Measurements from ENCODE around the gene UQCC5.

UQCC5 gene

GRCh38 chr3:52544937-52545336 lies 8.5 kb downstream of the UQCC5 start:
- Histone ChIP-seq H3K4me1 (peaks cover 2% of the 10 kb centered on the region), H2AFZ (no peak overlapping the region), H3K4me3 (ENCODE audit: low read depth, low read length) (no peak overlapping the region), H3K27me3 (ENCODE audit: control insufficient read depth, insufficient read depth, low read length) (no peaks in the 10 kb centered on the region), H3K27ac (no peak overlapping the region), H3K36me3 (ENCODE audit: control insufficient read depth, insufficient read depth, low read length) (no peaks in the 10 kb centered on the region), H3K4me2 (ENCODE audit: low read length) (no peak overlapping the region), H3K9ac (no peak overlapping the region), H3K9me3 (ENCODE audit: control insufficient read depth, low read length) (no peaks in the 10 kb centered on the region), H3K79me2 (no peaks in the 10 kb centered on the region)
- no peak for TF ChIP-seq CTCF (IDR thresholded peaks at IDR 0.05)

- H2AFZ ChIP-seq = no peak overlapping the region
These were observed 9.9 kb downstream of the UQCC5 start for GRCh38 chr3:52546111-52546901.

GRCh38 chr3:52547143-52547542 lies 10.7 kb downstream of the UQCC5 start:
- H3K36me3 ChIP-seq (ENCODE audit: control insufficient read depth, insufficient read depth, low read length) = no peaks in the 10 kb centered on the region
- H3K9me3 ChIP-seq (ENCODE audit: control insufficient read depth, low read length) = no peaks in the 10 kb centered on the region
- H3K4me3 ChIP-seq (ENCODE audit: low read depth, low read length) = no peak overlapping the region
- H3K9ac ChIP-seq = no peak overlapping the region
- no peak for TF ChIP-seq CTCF (IDR thresholded peaks at IDR 0.05)
- no peak overlapping the region for H3K27ac ChIP-seq
- no peak overlapping the region for H3K4me2 ChIP-seq (ENCODE audit: low read length)
- H3K79me2 ChIP-seq = no peaks in the 10 kb centered on the region
- H3K27me3 ChIP-seq (ENCODE audit: control insufficient read depth, insufficient read depth, low read length) = no peaks in the 10 kb centered on the region
- no peaks in the 10 kb centered on the region for H3K4me1 ChIP-seq
- no peak overlapping the region for H2AFZ ChIP-seq

More at GRCh38 chr3:52546111-52546901, 9.9 kb downstream of the UQCC5 start:
- no peak overlapping the region for H3K4me3 ChIP-seq (ENCODE audit: low read depth, low read length)
- no peak overlapping the region for H3K9ac ChIP-seq
- no peaks in the 10 kb centered on the region for H3K79me2 ChIP-seq
- no peak overlapping the region for H3K27ac ChIP-seq
- H3K9me3 ChIP-seq (ENCODE audit: control insufficient read depth, low read length) = no peaks in the 10 kb centered on the region
- no peak overlapping the region for H3K4me2 ChIP-seq (ENCODE audit: low read length)
- no peaks in the 10 kb centered on the region for H3K36me3 ChIP-seq (ENCODE audit: control insufficient read depth, insufficient read depth, low read length)
- H3K27me3 ChIP-seq (ENCODE audit: control insufficient read depth, insufficient read depth, low read length) = no peaks in the 10 kb centered on the region
- TF ChIP-seq CTCF (IDR thresholded peaks at IDR 0.05) = no peak
- H3K4me1 ChIP-seq = no peaks in the 10 kb centered on the region

- H2AFZ ChIP-seq = no peak overlapping the region
- H3K9ac ChIP-seq = no peak overlapping the region
- no peak overlapping the region for H3K4me3 ChIP-seq (ENCODE audit: low read depth, low read length)
- H3K4me2 ChIP-seq (ENCODE audit: low read length) = no peak overlapping the region
- H3K4me1 ChIP-seq = peaks cover 2% of the 10 kb centered on the region
- H3K79me2 ChIP-seq = no peaks in the 10 kb centered on the region
- no peak for TF ChIP-seq CTCF (IDR thresholded peaks at IDR 0.05)
- H3K27ac ChIP-seq = no peak overlapping the region
- H3K36me3 ChIP-seq (ENCODE audit: control insufficient read depth, insufficient read depth, low read length) = no peaks in the 10 kb centered on the region
- H3K27me3 ChIP-seq (ENCODE audit: control insufficient read depth, insufficient read depth, low read length) = no peaks in the 10 kb centered on the region
- no peaks in the 10 kb centered on the region for H3K9me3 ChIP-seq (ENCODE audit: control insufficient read depth, low read length)
These were observed 14.7 kb downstream of the UQCC5 start for GRCh38 chr3:52551118-52551517.

- no peak overlapping the region for H3K27ac ChIP-seq
- no peaks in the 10 kb centered on the region for H3K36me3 ChIP-seq (ENCODE audit: control insufficient read depth, insufficient read depth, low read length)
These were observed 15.7 kb downstream of the UQCC5 start for GRCh38 chr3:52552089-52552488.

More at GRCh38 chr3:52552089-52552488, 15.7 kb downstream of the UQCC5 start:
- no peaks in the 10 kb centered on the region for H3K79me2 ChIP-seq
- H3K27me3 ChIP-seq (ENCODE audit: control insufficient read depth, insufficient read depth, low read length) = no peaks in the 10 kb centered on the region
- H3K4me1 ChIP-seq = peaks cover 2% of the 10 kb centered on the region
- no peaks in the 10 kb centered on the region for H3K9me3 ChIP-seq (ENCODE audit: control insufficient read depth, low read length)
- no peak overlapping the region for H3K4me2 ChIP-seq (ENCODE audit: low read length)
- no peak overlapping the region for H3K4me3 ChIP-seq (ENCODE audit: low read depth, low read length)
- H3K9ac ChIP-seq = no peak overlapping the region
- no peak for TF ChIP-seq CTCF (IDR thresholded peaks at IDR 0.05)
- no peak overlapping the region for H2AFZ ChIP-seq
